Tibial nerve (tissue), 4 donors: ENCODE measurements around the gene KRTAP16-1.

Source experiments
- EP300 ChIP-seq, 2 donors: sonication (generic); formaldehyde crosslinking; IDR thresholded peaks; one replicate each; pipeline ENCODE4 v1.6.1; 2017; ENCODE audit warnings: antibody characterized with exemption in 2 of 2, mild to moderate bottlenecking in 1 of 2
- POLR2A ChIP-seq, 2 donors: fragments of 450-650 bp; IDR thresholded peaks; one replicate each; pipeline ENCODE4 v1.6.1; 2017; ENCODE audit warnings: antibody characterized with exemption in 2 of 2, mild to moderate bottlenecking in 2 of 2, moderate library complexity in 2 of 2
- TF ChIP-seq, protein P1 (sequence below), 5 experiments: fragments of 200-600 bp in 3 of 5; fragments of 450-650 bp in 2 of 5; sonication (generic) in 3 of 5; IDR thresholded peaks; one replicate each; pipeline ENCODE4 v1.5.1; 2016 to 2019; ENCODE audit warnings: antibody characterized with exemption in 5 of 5, mild to moderate bottlenecking in 3 of 5, moderate library complexity in 2 of 5

DNA sequence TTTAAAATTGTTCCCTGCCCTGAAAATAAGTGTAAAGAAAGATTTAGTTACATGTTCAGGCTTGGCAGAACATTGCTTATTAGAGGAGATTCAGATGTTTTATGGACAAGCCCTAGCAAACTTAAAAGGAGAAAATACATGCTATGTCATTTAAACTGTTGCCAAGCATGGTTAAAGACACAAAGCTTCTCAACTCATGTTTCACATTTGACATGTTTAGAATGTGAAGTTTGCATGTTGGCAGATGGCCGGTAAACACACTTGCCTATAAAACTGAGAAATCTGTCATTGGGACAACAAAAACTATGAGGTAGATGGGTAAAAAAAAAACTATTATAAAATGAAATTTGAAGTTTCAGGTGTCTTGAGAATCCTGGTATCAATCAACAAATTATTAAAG is 12.3 kb downstream of the KRTAP16-1 start:
- TF ChIP-seq POLR2A (IDR thresholded peaks at IDR 0.05): no peak
- TF ChIP-seq, protein P1, sequence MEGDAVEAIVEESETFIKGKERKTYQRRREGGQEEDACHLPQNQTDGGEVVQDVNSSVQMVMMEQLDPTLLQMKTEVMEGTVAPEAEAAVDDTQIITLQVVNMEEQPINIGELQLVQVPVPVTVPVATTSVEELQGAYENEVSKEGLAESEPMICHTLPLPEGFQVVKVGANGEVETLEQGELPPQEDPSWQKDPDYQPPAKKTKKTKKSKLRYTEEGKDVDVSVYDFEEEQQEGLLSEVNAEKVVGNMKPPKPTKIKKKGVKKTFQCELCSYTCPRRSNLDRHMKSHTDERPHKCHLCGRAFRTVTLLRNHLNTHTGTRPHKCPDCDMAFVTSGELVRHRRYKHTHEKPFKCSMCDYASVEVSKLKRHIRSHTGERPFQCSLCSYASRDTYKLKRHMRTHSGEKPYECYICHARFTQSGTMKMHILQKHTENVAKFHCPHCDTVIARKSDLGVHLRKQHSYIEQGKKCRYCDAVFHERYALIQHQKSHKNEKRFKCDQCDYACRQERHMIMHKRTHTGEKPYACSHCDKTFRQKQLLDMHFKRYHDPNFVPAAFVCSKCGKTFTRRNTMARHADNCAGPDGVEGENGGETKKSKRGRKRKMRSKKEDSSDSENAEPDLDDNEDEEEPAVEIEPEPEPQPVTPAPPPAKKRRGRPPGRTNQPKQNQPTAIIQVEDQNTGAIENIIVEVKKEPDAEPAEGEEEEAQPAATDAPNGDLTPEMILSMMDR (IDR thresholded peaks at IDR 0.05): no peak
- no peak for TF ChIP-seq EP300 (IDR thresholded peaks at IDR 0.05)
